Left kidney (tissue), 2 donors: ENCODE results near the gene DOK1. TPM values are rescaled to one million over a fixed set of nuclear protein-coding genes. Genes with fewer than 3 reads are reported as not detected.
"Not testable (repeated sequence)": the region's sequence is repeated elsewhere in the genome, so short reads cannot be mapped to it uniquely, and the experiment has no call there.

Experiments
- DNase-seq: peaks from one replicate; pipeline ENCODE4 v3.0.0-alpha.2; 2013
- polyA plus RNA-seq: library from polyadenylated mRNA; unstranded; fragments of 120-200 nt; gene quantifications from one replicate; pipeline ENCODE4 v1.2.1, GENCODE V29; 2013; ENCODE audit not compliant: insufficient read length

Gene DOK1
- polyA plus RNA-seq, 1 donor, result 7.4 TPM

DNA sequence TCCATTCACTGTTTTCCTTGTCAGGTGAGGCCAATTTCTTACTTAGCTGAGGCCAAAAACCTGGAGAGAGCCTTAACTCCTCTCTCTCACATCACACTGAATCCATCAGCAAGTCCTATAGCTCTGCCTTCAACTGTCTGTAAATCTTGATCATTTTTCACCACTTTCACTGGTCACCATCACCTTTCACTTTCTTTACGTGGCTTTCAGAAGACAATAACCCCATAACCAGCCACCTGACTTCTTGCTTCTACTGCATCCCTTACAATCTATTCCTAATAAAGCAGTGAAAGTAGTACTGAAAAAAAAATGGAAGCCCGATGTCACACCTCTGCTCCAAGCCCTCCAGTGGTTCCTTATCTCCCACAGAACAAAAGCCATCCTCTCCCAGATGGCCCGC is 8.5 kb upstream of the DOK1 start:
- DNase-seq, result no peak

GRCh38 chr2:74548285-74548899 is 6.1 kb upstream of the DOK1 start:
- no peak for DNase-seq

- peak; percentile 37 for DNase-seq
These were observed 5.4 kb upstream of the DOK1 start for GRCh38 chr2:74548900-74549826.

DNA sequence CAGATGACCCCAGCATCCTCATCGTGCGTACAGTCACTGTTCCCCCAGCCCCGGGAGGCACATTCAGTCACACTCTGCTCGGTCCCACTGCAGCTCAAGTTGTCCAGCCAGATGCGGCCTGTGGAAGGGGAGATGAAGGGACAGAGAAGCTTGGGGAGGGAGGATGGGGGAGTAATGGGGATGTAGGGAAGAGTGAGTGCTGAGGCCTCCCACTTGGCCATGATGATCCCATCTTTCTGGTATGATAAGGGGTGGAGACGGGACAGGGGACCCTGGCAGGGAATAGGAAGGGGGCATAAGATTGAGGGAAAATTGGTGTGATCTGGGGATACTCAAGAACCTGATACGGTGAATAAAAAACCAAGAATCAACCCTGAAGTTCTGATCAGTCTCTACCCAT is 4.3 kb upstream of the DOK1 start:
- DNase-seq, result no peak

GRCh38 chr2:74551530-74551929 is 3.0 kb upstream of the DOK1 start:
- DNase-seq, result no peak

- no peak for DNase-seq
These were observed 2.3 kb upstream of the DOK1 start for GRCh38 chr2:74551942-74552913.

- no peak for DNase-seq
These were observed 1.4 kb upstream of the DOK1 start for GRCh38 chr2:74552914-74553811.

- no peak for DNase-seq
These were observed 456 bp downstream of the DOK1 start for GRCh38 chr2:74554820-74555531.

- no peak for DNase-seq
These were observed 1.1 kb downstream of the DOK1 start for GRCh38 chr2:74555610-74556103.

GRCh38 chr2:74556159-74556558 is 1.6 kb downstream of the DOK1 start:
- no peak for DNase-seq

GRCh38 chr2:74556831-74557370 is 2.4 kb downstream of the DOK1 start:
- DNase-seq, result no peak

- DNase-seq, result no peak
These were observed 4.0 kb downstream of the DOK1 start for GRCh38 chr2:74558284-74559230.

DNA sequence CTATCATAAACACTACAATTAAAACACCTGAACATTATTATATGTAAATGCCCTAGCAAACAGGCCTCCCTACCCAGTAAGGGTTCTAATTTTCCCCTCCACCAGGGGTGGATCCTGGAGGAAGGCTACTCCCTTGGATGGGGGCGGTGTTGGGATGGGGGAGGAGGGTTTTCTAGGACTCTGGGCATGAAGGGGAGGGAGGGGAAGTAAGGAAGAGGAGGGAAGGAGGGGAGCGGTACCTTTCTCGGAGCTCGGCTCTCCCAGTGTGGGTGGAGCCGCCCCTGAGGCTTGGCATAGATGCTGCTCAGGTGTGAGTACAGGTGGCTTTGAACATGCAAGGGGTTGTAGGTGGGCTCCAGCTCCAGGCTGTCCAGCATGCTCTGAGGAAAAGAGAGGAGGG is 5.4 kb downstream of the DOK1 start:
- DNase-seq, result no peak

- no peak for DNase-seq
These were observed 6.1 kb downstream of the DOK1 start for GRCh38 chr2:74560591-74560990.

- not testable (repeated sequence) for DNase-seq
These were observed 6.5 kb downstream of the DOK1 start for GRCh38 chr2:74561022-74561421.

DNA sequence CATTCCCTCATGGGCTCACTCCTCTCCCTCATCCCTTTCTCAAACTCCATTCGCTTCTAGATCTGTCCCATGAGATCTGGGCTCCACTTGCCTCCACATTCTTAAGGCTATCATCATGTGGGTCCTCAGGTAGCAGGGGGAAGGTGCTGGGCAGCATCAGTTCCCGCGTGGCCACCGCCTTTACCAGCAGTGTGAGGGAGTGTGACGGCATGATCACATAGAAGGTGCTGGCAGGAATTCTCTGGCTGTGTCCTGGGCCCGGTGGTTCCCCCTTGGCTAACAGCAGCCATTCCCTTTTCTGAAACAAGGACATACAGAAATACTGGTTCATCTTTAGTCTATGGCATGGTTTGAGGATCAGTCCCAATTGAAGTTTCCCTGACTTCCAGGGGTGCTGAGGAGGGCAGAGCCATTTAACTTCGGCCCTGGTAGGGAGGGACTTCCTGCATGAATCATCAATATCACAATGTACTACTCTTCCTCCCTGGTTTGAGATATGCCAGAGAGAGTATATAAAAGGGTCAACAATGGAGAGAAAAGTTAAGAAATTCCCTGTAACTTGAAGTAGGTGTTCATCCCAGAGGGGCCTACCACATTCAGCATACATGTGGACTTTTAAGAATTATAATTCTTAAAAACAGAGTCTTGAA is 7.7 kb downstream of the DOK1 start:
- no peak for DNase-seq

- DNase-seq, result no peak
These were observed 9.7 kb downstream of the DOK1 start for GRCh38 chr2:74564222-74564621.

DNA sequence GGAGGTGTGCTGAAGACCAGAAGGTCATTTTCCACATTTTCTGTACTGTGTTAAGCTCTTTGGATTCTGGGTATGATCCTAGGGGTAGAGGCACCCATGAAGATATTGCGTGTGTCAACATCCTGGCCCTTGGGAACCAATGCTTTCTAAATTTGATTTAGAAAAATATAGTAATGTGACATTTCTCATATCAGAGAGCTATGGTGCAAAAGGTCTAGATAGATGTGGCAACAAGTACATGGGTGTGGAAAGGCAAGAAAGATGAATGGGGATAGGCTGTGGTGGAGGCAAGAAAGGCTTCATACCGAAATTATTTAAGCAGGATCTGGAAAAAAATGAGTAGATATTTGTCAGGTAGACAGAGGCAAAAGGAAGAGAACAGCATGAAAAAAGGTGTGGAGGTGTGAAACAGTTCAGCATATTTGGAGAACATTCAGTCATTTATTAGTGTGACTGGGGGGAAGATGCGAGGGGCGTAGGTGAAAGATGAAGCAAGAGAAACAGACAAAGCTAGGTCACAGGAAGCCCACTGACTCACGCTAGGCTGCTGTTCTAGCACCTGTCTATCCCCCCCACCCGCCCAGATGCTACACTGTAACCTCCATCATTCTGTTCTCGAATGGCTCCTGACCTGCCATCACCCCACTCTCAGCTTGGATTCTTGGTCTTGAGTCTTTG is 11.7 kb downstream of the DOK1 start:
- DNase-seq, result no peak
